Activated naive CD8-positive, alpha-beta T cell (primary cell): ENCODE data around the gene PSMD3.

ENCODE experiments used
- H3K27ac Mint-ChIP-seq: one replicate; pipeline ENCODE4 v1.8.0; 2021; ENCODE audit warnings: mixed read lengths
- H3K27me3 Mint-ChIP-seq: one replicate; pipeline ENCODE4 v1.8.0; 2021; ENCODE audit warnings: mixed read lengths
- H3K36me3 Mint-ChIP-seq: one replicate; pipeline ENCODE4 v1.8.0; 2021; ENCODE audit warnings: mixed read lengths
- H3K4me1 Mint-ChIP-seq: one replicate; pipeline ENCODE4 v1.8.0; 2021; ENCODE audit warnings: low read depth, mixed read lengths
- H3K4me3 Mint-ChIP-seq: one replicate; pipeline ENCODE4 v1.8.0; 2021; ENCODE audit warnings: mild to moderate bottlenecking, mixed read lengths
- H3K9me3 Mint-ChIP-seq: one replicate; pipeline ENCODE4 v1.8.0; 2021; ENCODE audit warnings: low read depth, mixed read lengths

Gene PSMD3

DNA sequence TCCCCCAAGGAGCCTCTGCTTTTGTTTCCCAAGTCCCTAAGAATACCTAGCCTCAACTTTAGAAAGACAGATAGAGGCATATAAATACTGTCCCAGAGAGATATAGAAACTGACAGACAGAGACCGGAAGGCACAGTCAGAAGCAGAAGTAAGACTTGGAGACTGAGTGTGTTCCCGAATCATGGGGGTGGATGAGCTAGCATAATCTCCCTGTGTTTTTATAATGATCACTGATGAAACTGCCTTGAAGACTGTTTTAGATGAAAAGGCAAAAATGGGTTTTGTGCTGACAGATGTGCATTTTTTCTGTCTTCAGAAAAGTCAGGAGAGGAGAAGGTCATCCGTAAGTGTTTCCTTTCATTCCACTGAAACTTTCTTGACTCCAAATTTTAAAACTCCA is 8.3 kb upstream of the PSMD3 start:
- H3K27me3 Mint-ChIP-seq: no peaks in the 10 kb centered on the region
- no peak overlapping the region for H3K4me3 Mint-ChIP-seq
- no peak overlapping the region for H3K27ac Mint-ChIP-seq
- H3K4me1 Mint-ChIP-seq: no peaks in the 10 kb centered on the region
- no peaks in the 10 kb centered on the region for H3K9me3 Mint-ChIP-seq
- no peaks in the 10 kb centered on the region for H3K36me3 Mint-ChIP-seq

DNA sequence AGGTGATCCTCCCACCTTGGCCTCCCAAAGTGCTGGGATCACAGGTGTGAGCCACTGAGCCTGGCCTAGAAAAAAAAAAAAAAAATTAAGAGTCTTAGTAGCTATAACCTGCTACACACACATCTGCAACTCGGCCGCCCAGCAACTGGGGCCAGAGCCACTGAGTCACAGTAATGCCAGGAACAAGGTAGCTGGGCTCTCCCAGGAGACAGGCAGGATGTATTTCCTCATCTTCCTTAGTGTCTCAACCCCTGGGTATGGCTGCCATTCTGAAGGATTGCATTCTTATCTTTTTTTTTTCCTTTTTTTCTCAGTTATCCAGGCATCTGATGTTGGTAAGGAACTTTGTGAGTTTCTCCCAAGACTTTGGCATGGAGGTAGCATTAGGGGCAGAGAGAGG is 7.1 kb upstream of the PSMD3 start:
- Mint-ChIP-seq H3K4me1 (no peaks in the 10 kb centered on the region), H3K36me3 (no peaks in the 10 kb centered on the region), H3K27me3 (no peaks in the 10 kb centered on the region), H3K9me3 (no peaks in the 10 kb centered on the region), H3K27ac (no peak overlapping the region), H3K4me3 (no peak overlapping the region)

DNA sequence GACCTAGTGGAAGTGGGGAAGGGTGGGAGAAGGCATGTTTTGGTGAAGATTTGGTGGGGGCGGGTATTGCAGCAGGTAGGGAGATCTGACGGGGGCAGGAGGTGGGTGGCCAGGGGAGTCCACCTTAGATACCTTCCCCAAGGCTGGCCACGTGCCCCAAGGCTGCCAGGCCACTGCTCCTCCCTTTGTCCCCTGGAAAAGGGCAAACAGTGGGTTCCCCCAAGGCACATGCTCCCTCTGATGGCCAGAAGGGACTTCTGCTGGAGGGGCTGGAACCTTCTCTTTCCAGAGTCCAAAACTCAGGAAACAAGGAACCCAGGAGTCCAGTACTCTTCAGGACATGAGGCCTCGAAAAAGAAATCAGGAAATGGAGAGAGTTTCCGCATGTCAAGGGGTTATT is 6.2 kb upstream of the PSMD3 start:
- no peak overlapping the region for H3K4me3 Mint-ChIP-seq
- H3K4me1 Mint-ChIP-seq: peaks cover 4% of the 10 kb centered on the region
- H3K36me3 Mint-ChIP-seq: no peaks in the 10 kb centered on the region
- no peaks in the 10 kb centered on the region for H3K27me3 Mint-ChIP-seq
- H3K9me3 Mint-ChIP-seq: no peaks in the 10 kb centered on the region
- H3K27ac Mint-ChIP-seq: no peak overlapping the region

DNA sequence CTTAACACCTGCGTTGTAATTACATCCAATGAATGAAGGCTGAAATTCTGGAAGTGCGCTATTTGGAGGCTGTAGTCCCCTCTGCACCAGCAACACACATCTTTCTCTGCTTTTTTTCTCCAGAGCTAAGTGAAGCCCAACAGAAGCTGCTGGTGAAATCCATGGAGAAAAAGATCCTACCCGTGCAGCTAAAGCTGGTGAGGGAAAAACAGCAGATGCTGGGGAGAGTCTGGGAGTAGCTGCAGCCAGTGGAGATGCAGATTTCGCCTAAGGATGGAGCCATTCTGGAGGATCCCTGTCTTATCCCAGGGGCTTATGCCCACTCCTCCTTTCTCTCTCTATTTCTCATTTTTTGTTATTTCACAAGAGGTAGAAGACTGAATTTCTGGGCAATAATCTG is 4.8 kb upstream of the PSMD3 start:
- no peak overlapping the region for H3K4me3 Mint-ChIP-seq
- no peak overlapping the region for H3K27ac Mint-ChIP-seq
- peaks cover 14% of the 10 kb centered on the region for H3K4me1 Mint-ChIP-seq
- H3K9me3 Mint-ChIP-seq: no peaks in the 10 kb centered on the region
- H3K27me3 Mint-ChIP-seq: no peaks in the 10 kb centered on the region
- H3K36me3 Mint-ChIP-seq: no peaks in the 10 kb centered on the region

DNA sequence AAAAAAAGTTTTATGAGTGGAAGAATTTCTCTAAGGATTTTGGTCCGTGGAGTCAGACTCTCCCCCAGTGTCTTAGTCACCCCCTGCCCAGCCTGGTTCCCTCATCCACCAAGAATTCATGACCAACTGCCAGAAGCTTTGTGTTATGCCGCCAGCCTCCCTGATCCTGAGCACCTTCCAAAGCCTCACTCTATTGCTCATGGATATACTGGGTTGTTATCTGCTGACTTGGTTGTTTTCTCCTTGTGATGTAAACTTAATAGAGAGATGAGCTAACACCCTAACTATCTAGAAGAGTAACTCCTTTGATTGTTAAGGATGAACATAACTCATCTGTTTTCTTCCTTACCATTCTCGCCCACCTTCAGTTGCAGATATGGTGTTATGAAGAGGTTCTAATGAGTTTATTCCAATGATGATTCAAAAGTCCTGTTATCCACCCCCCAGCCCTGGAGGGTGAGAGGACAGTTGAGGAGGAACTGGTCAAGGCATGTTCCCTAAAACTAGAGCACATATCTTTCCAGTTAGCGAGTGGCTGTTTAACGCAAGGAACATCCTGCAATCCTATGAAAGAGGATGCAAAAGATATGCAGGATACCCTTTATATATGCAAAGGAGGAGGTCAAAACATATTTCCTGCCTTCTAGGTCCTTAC is 1.5 kb upstream of the PSMD3 start:
- Mint-ChIP-seq H3K36me3 (no peaks in the 10 kb centered on the region), H3K4me3 (peak overlapping the region; percentile 95), H3K4me1 (peaks cover 33% of the 10 kb centered on the region), H3K9me3 (no peaks in the 10 kb centered on the region), H3K27ac (no peak overlapping the region), H3K27me3 (no peaks in the 10 kb centered on the region)

DNA sequence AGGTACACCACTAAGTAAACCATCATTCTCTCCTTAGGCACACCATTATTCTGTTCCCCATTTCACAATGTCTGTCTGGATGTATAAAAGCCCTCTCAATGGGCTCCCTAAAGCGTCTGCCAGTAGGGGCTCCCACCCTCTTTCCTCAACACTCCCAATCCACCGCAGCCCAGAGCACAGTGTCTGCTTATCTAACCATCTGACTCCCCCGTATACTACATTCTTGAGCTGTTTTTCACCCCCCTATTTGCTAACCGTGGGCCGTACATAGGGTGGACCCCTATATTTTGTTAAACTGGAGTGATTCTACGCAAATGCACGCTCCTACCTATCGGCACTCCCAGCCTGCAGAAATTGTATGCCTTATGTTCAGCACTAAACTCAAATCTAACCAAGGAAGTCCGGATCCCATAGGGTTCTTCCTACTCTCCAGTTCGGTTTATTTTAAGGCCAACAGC is 685 bp upstream of the PSMD3 start:
- Mint-ChIP-seq H3K4me3 (peak overlapping the region; percentile 95), H3K4me1 (peaks cover 34% of the 10 kb centered on the region), H3K9me3 (no peaks in the 10 kb centered on the region), H3K36me3 (no peaks in the 10 kb centered on the region), H3K27ac (peak overlapping the region; percentile 92), H3K27me3 (no peaks in the 10 kb centered on the region)

DNA sequence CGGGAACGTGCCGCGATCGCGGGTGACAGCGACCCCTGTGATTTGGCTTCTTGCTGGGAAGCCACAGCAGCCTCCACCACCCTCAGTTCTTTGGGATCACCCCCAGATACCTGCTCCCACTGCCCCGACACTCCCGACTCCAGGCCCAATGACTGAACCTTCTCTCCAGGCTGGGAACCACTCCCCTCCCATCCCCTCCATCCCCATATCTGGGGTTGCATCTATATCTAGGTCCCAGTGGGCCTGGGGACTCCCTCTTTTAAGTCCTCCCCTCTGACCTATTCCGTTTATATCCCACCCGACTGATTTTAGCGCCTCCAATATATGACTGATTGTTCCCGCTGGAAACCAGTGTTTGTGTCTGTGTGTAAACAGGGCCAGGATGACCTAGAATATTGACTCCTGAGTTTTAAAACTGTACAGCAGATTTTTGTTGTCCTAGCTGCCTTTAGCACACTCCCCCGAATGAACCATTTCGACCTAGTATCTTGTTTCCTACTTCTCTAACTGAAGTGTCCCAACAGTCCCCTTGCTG is 667 bp downstream of the PSMD3 start:
- Mint-ChIP-seq H3K27me3 (no peaks in the 10 kb centered on the region), H3K4me1 (peaks cover 38% of the 10 kb centered on the region), H3K27ac (peak overlapping the region; percentile 92), H3K36me3 (no peaks in the 10 kb centered on the region), H3K9me3 (no peaks in the 10 kb centered on the region), H3K4me3 (peak overlapping the region; percentile 95)

DNA sequence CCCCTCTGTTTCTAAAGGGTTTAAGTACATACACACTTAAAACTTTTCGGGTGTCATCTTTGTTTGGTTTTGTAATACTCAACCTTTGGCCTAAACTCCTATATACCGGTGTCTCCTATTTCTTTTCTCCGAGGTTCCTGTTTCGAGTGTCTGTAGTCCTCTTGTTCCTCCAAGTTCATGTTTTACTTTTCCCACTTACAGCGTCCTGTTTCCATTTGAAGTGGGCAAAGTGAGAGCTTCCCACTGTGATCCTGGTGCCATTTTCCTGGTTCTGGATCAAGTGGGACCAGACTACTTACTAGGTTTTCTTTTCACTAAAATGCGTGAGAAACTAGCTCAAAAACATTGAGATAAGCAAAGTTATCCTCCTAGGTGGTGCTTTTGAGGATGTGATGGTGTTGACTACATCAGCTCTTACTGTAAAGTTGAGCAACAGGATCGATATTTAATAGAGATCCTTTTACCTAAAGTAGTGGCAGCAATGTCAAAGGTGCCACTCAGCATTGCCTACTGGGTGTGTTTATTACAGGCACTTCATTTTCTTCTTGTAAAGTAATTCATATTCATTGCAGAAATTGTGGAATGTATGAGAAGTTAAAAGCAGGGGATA is 1.3 kb downstream of the PSMD3 start:
- no peaks in the 10 kb centered on the region for H3K9me3 Mint-ChIP-seq
- H3K27ac Mint-ChIP-seq: peak overlapping the region; percentile 92
- peak overlapping the region; percentile 95 for H3K4me3 Mint-ChIP-seq
- H3K4me1 Mint-ChIP-seq: peaks cover 38% of the 10 kb centered on the region
- H3K36me3 Mint-ChIP-seq: no peaks in the 10 kb centered on the region
- H3K27me3 Mint-ChIP-seq: no peaks in the 10 kb centered on the region

DNA sequence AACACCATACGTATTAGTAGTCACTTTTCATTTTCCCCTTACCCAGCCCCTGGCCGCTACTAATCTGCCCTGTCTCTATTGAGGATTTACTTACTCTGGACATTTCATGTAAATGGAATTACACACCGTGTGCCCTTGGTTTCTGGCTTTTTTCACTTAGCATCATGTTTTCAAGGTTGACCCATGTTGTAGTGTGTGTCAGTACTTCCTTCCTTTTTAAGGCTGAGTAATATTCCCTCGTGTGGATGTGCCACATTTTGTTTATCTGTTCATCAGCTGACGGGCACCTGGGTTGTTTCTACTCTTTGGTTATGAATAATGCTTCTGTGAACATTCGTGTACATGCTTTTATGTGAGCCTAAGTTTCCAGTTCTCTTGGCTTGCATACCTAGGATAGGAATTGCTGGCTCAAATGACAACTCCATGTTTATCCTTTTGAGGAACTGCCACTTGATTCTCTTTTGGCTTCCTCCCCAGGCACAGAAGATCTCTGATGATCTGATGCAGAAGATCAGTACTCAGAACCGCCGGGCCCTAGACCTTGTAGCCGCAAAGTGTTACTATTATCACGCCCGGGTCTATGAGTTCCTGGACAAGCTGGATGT is 7.7 kb downstream of the PSMD3 start:
- Mint-ChIP-seq H3K36me3 (peaks cover 10% of the 10 kb centered on the region), H3K27ac (peak overlapping the region; percentile 34), H3K9me3 (no peaks in the 10 kb centered on the region)

DNA sequence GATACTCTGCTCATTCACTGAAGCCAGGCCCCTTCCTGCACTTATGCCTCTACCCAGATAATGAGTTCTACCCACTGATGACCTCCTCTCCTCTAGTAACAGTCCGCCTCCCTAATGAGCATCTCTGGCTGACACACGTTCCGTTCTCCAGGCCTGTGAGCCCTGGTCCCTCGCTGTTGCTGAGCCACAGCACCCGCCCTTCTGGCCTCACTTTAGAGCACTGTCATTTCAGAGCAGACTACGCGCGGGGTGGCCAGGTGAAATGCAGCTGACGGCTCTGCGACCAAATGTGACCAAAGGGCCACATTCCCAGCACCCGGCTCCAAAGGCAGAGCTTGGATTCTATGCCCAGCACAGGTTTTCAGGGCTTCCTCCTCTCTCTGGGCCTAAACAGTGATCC is 13.8 kb downstream of the PSMD3 start:
- Mint-ChIP-seq H3K27me3 (no peaks in the 10 kb centered on the region), H3K9me3 (no peaks in the 10 kb centered on the region), H3K4me3 (no peak overlapping the region), H3K27ac (no peak overlapping the region), H3K36me3 (peaks cover 11% of the 10 kb centered on the region), H3K4me1 (no peaks in the 10 kb centered on the region)

More for the DNA sequence above, 7.7 kb downstream of the PSMD3 start:
- no peaks in the 10 kb centered on the region for H3K27me3 Mint-ChIP-seq
- H3K4me3 Mint-ChIP-seq: no peak overlapping the region
- H3K4me1 Mint-ChIP-seq: peaks cover 11% of the 10 kb centered on the region

DNA sequence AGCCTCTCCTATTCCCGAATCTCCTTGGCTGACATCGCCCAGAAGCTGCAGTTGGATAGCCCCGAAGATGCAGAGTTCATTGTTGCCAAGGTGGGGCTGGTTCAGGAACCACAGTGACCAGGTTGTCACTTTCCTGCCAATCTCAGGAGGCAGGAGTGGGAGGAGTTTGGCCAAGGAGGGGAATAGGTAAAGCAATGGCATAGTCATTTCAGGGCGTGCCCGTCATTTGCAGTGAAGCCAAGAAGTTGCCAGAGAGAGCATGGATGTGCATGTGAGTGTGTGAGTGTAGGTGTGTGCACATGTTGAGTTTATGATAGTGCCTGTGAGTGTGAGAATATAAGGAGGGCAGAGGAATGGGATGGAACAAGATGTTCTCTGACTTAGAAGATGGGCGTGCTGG is 14.8 kb downstream of the PSMD3 start:
- Mint-ChIP-seq H3K4me3 (no peak overlapping the region), H3K27me3 (no peaks in the 10 kb centered on the region), H3K4me1 (no peaks in the 10 kb centered on the region), H3K9me3 (no peaks in the 10 kb centered on the region), H3K36me3 (peaks cover 11% of the 10 kb centered on the region), H3K27ac (no peak overlapping the region)

DNA sequence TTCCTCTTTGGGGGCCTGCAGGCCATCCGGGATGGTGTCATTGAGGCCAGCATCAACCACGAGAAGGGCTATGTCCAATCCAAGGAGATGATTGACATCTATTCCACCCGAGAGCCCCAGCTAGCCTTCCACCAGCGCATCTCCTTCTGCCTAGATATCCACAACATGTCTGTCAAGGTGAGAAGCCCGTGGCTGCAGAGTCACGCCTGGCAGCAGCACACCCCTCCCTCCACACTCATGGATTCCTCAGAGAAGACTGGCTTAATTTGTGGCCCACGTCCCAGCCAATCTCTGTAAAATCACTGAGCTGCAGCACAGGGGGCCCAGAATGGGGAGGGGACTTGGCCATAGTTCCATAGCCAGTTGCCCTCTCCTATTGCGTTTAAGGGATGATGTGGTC is 15.6 kb downstream of the PSMD3 start:
- H3K9me3 Mint-ChIP-seq: no peaks in the 10 kb centered on the region
- H3K4me1 Mint-ChIP-seq: no peaks in the 10 kb centered on the region
- H3K27me3 Mint-ChIP-seq: no peaks in the 10 kb centered on the region
- H3K4me3 Mint-ChIP-seq: no peak overlapping the region
- no peak overlapping the region for H3K27ac Mint-ChIP-seq
- H3K36me3 Mint-ChIP-seq: peaks cover 11% of the 10 kb centered on the region

DNA sequence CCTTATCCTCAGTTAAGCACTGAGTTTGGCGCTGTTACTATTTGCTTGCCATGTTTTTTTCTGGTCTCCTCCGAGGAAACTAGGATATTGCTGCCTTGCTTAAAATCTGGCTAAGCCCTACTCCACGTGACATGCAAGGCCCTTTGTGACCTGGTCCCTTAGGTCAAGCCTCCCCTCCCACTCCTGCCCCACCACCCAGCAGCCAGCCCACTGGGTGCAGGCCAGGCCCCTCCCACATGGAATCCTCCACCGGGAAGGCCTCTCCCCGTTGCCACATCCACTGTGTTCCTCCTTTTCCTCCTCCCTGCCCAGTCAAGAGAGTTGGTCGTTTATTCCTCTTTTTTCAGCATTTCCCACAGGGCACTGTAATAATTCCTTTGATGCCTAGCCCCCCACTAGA is 16.2 kb downstream of the PSMD3 start:
- H3K4me3 Mint-ChIP-seq: no peak overlapping the region

DNA sequence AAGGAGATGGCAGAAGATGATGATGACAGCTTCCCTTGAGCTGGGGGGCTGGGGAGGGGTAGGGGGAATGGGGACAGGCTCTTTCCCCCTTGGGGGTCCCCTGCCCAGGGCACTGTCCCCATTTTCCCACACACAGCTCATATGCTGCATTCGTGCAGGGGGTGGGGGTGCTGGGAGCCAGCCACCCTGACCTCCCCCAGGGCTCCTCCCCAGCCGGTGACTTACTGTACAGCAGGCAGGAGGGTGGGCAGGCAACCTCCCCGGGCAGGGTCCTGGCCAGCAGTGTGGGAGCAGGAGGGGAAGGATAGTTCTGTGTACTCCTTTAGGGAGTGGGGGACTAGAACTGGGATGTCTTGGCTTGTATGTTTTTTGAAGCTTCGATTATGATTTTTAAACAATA is 16.9 kb downstream of the PSMD3 start:
- peaks cover 11% of the 10 kb centered on the region for H3K36me3 Mint-ChIP-seq
- H3K9me3 Mint-ChIP-seq: no peaks in the 10 kb centered on the region
- no peak overlapping the region for H3K4me3 Mint-ChIP-seq
- H3K4me1 Mint-ChIP-seq: no peaks in the 10 kb centered on the region
- H3K27ac Mint-ChIP-seq: no peak overlapping the region
- no peaks in the 10 kb centered on the region for H3K27me3 Mint-ChIP-seq

More for the DNA sequence above, 16.2 kb downstream of the PSMD3 start:
- no peaks in the 10 kb centered on the region for H3K27me3 Mint-ChIP-seq
- H3K36me3 Mint-ChIP-seq: peaks cover 11% of the 10 kb centered on the region
- H3K9me3 Mint-ChIP-seq: no peaks in the 10 kb centered on the region
- H3K27ac Mint-ChIP-seq: no peak overlapping the region
- no peaks in the 10 kb centered on the region for H3K4me1 Mint-ChIP-seq

DNA sequence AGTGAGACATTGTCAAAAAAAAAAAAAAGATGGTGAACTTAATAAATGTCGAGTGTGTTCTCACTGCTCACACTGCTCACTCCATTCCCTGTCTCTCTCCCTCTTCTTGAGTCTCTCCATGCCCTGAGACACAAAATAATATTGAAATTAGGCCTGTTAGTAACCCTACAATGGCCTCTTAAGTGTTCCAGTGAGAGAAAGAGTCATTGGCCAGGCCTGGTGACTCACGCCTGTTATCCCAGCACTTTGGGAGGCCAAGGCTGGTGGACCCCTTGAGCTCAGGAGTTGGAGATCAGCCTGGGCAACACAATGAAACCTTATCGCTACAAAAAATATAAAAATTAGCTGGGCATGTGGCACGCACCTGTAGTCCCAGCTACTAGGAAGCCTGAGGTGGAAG is 18.5 kb downstream of the PSMD3 start:
- H3K36me3 Mint-ChIP-seq: peaks cover 7% of the 10 kb centered on the region
- H3K4me3 Mint-ChIP-seq: no peak overlapping the region
- H3K9me3 Mint-ChIP-seq: no peaks in the 10 kb centered on the region
- no peaks in the 10 kb centered on the region for H3K27me3 Mint-ChIP-seq
- no peaks in the 10 kb centered on the region for H3K4me1 Mint-ChIP-seq
- H3K27ac Mint-ChIP-seq: no peak overlapping the region
